ENCODE measurements around the gene PTPRCAP. TPM values are rescaled to one million over a fixed set of nuclear protein-coding genes. Genes with fewer than 3 reads are reported as not detected.

Gene PTPRCAP
- total RNA-seq, 1 experiment from 2014 or later = 0.15 TPM

- ATAC-seq (no peak), DNase-seq (no peak)
- H3K4me1 ChIP-seq (ENCODE audit: insufficient read depth, low read length) = no peaks in the 10 kb centered on the region
- H3K9me3 ChIP-seq (ENCODE audit: low read length) = no peaks in the 10 kb centered on the region
- H3F3A ChIP-seq (ENCODE audit: low read length, unreplicated experiment) = peaks cover 9% of the 10 kb centered on the region
- POLR2A ChIA-PET (ENCODE audit: unreplicated experiment) = no interaction called here
- H3K9ac ChIP-seq (ENCODE audit: low read length) = no peak overlapping the region
- no TSS peak for BruUV-seq (replicated peaks)
- no peaks in the 10 kb centered on the region for H3K9me2 ChIP-seq (replicated peaks; ENCODE audit: low read length)
- no peak overlapping the region for H3K4me2 ChIP-seq (ENCODE audit: low read length)
- H3K36me3 ChIP-seq (ENCODE audit: low read depth, low read length) = peaks cover 25% of the 10 kb centered on the region; the same call in 1 of the 2 replicates
- no peaks in the 10 kb centered on the region for H3K27me3 ChIP-seq (ENCODE audit: low read length)
- H3K4me3 ChIP-seq (ENCODE audit: low read length) = no peak overlapping the region
- no peaks in the 10 kb centered on the region for H4K20me1 ChIP-seq (ENCODE audit: low read length)
- 0 out of 2 replicates have a peak, but pooled peaks cover 3% of the 10 kb centered on the region for H3K79me2 ChIP-seq (ENCODE audit: low read length)
- TF ChIP-seq EZH2phosphoT487 (IDR thresholded peaks at IDR 0.05; ENCODE audit: borderline replicate concordance, low read length) (no peak), CTCF (conservative IDR thresholded peaks at IDR 0.05; ENCODE audit: low read depth, low read length) (no peak), EZH2 (IDR thresholded peaks at IDR 0.05; ENCODE audit: low read length, unreplicated experiment) (no peak)
- H3K27ac ChIP-seq (ENCODE audit: low read length) = no peak overlapping the region
- H2AFZ ChIP-seq (ENCODE audit: low read length) = no peak overlapping the region
- intact Hi-C loops (cut with micrococcal nuclease) = no loop called here
- CTCF ChIA-PET = no interaction called here
Measured at GRCh38 chr11:67437809-67438157, 301 bp upstream of the PTPRCAP start.

- H3K36me3 ChIP-seq (ENCODE audit: low read depth, low read length) = peaks cover 35% of the 10 kb centered on the region; the same call in 1 of the 2 replicates
- intact Hi-C loops (cut with micrococcal nuclease) = no loop called here
- CTCF ChIA-PET = no interaction called here
- no peak overlapping the region for H3K4me2 ChIP-seq (ENCODE audit: low read length)
- TF ChIP-seq CTCF (conservative IDR thresholded peaks at IDR 0.05; ENCODE audit: low read depth, low read length) (no peak), EZH2 (IDR thresholded peaks at IDR 0.05; ENCODE audit: low read length, unreplicated experiment) (no peak), EZH2phosphoT487 (IDR thresholded peaks at IDR 0.05; ENCODE audit: borderline replicate concordance, low read length) (no peak)
- no peak overlapping the region for H2AFZ ChIP-seq (ENCODE audit: low read length)
- peaks cover 9% of the 10 kb centered on the region for H3F3A ChIP-seq (ENCODE audit: low read length, unreplicated experiment)
- H3K79me2 ChIP-seq (ENCODE audit: low read length) = peaks cover 3% of the 10 kb centered on the region; the same call in 1 of the 2 replicates
- no peak for ATAC-seq
- no peaks in the 10 kb centered on the region for H4K20me1 ChIP-seq (ENCODE audit: low read length)
- H3K9me3 ChIP-seq (ENCODE audit: low read length) = no peaks in the 10 kb centered on the region
- no peak overlapping the region for H3K9ac ChIP-seq (ENCODE audit: low read length)
- H3K4me1 ChIP-seq (ENCODE audit: insufficient read depth, low read length) = no peaks in the 10 kb centered on the region
- H3K27me3 ChIP-seq (ENCODE audit: low read length) = no peaks in the 10 kb centered on the region
- no peak for DNase-seq
- no peaks in the 10 kb centered on the region for H3K9me2 ChIP-seq (replicated peaks; ENCODE audit: low read length)
- POLR2A ChIA-PET (ENCODE audit: unreplicated experiment) = no interaction called here
- no peak overlapping the region for H3K4me3 ChIP-seq (ENCODE audit: low read length)
- BruUV-seq (replicated peaks) = no TSS peak
- no peak overlapping the region for H3K27ac ChIP-seq (ENCODE audit: low read length)
Measured at GRCh38 chr11:67436459-67437081, 912 bp downstream of the PTPRCAP start.

- H4K20me1 ChIP-seq (ENCODE audit: low read length) = no peaks in the 10 kb centered on the region
- H3K4me1 ChIP-seq (ENCODE audit: insufficient read depth, low read length) = no peaks in the 10 kb centered on the region
- POLR2A ChIA-PET (ENCODE audit: unreplicated experiment) = no interaction called here
Measured at GRCh38 chr11:67435727-67436458, 1.6 kb downstream of the PTPRCAP start.

More at GRCh38 chr11:67435727-67436458, 1.6 kb downstream of the PTPRCAP start:
- H3K9me3 ChIP-seq (ENCODE audit: low read length) = no peaks in the 10 kb centered on the region
- H3K9me2 ChIP-seq (replicated peaks; ENCODE audit: low read length) = no peaks in the 10 kb centered on the region
- CTCF ChIA-PET = no interaction called here
- peaks cover 8% of the 10 kb centered on the region; the same call in 1 of the 2 replicates for H3K79me2 ChIP-seq (ENCODE audit: low read length)
- H2AFZ ChIP-seq (ENCODE audit: low read length) = no peak overlapping the region
- H3K27ac ChIP-seq (ENCODE audit: low read length) = no peak overlapping the region
- no peak overlapping the region for H3K4me3 ChIP-seq (ENCODE audit: low read length)
- TF ChIP-seq EZH2 (IDR thresholded peaks at IDR 0.05; ENCODE audit: low read length, unreplicated experiment) (no peak), EZH2phosphoT487 (IDR thresholded peaks at IDR 0.05; ENCODE audit: borderline replicate concordance, low read length) (no peak), CTCF (conservative IDR thresholded peaks at IDR 0.05; ENCODE audit: low read depth, low read length) (no peak)
- BruUV-seq (replicated peaks) = no TSS peak
- H3K4me2 ChIP-seq (ENCODE audit: low read length) = no peak overlapping the region
- peaks cover 40% of the 10 kb centered on the region for H3K36me3 ChIP-seq (ENCODE audit: low read depth, low read length)
- ATAC-seq (no peak), DNase-seq (no peak)
- no peaks in the 10 kb centered on the region for H3K27me3 ChIP-seq (ENCODE audit: low read length)
- H3F3A ChIP-seq (ENCODE audit: low read length, unreplicated experiment) = peaks cover 9% of the 10 kb centered on the region
- no peak overlapping the region for H3K9ac ChIP-seq (ENCODE audit: low read length)
- intact Hi-C loops (cut with micrococcal nuclease) = no loop called here
